H54 (cell line): ENCODE data around the gene OLIG3.

Source experiments
- DNase-seq: peaks from one replicate; pipeline ENCODE4 v3.0.0; 2011; ENCODE audit warnings: low spot score, mixed read lengths; ENCODE audit not compliant: insufficient read length
- FAIRE-seq: peaks from 3 replicates; lab custom pipeline; 2011; peaks lifted over from hg19 to GRCh38; lab: Jason Lieb, UNC
- POLR2A ChIP-seq: IDR thresholded peaks from 2 replicates; pipeline ENCODE4 v1.6.1; 2011; ENCODE audit warnings: low read depth, mild to moderate bottlenecking, low read length

The OLIG3 gene

GRCh38 chr6:137494281-137494987 is at the start of gene OLIG3:
Gene OLIG3 (minus strand): TSS chr6:137494394. CDS start chr6:137494170, 224 bp downstream.
- no peak for TF ChIP-seq POLR2A
- DNase-seq (no peak), FAIRE-seq (no peak)

- FAIRE-seq, result no peak
- no peak for TF ChIP-seq POLR2A
- no peak for DNase-seq
Observed at GRCh38 chr6:137543114-137543513, 48.9 kb upstream of the OLIG3 start.

GRCh38 chr6:137542713-137543112 is 48.5 kb upstream of the OLIG3 start:
- TF ChIP-seq POLR2A, result no peak
- no peak for DNase-seq
- FAIRE-seq, result no peak

GRCh38 chr6:137541534-137542063 is 47.4 kb upstream of the OLIG3 start:
- FAIRE-seq (no peak), DNase-seq (no peak)
- no peak for TF ChIP-seq POLR2A

- no peak for FAIRE-seq
- no peak for DNase-seq
- no peak for TF ChIP-seq POLR2A
Observed at GRCh38 chr6:137536104-137536773, 42.0 kb upstream of the OLIG3 start.

- no peak for TF ChIP-seq POLR2A
- FAIRE-seq (no peak), DNase-seq (no peak)
Observed at GRCh38 chr6:137531376-137532092, 37.3 kb upstream of the OLIG3 start.

GRCh38 chr6:137530404-137530803 is 36.2 kb upstream of the OLIG3 start:
- TF ChIP-seq POLR2A, result no peak
- DNase-seq (no peak), FAIRE-seq (no peak)

GRCh38 chr6:137522831-137523230 is 28.6 kb upstream of the OLIG3 start:
- no peak for FAIRE-seq
- no peak for TF ChIP-seq POLR2A

GRCh38 chr6:137522198-137522798 is 28.1 kb upstream of the OLIG3 start:
- DNase-seq (no peak), FAIRE-seq (no peak)
- TF ChIP-seq POLR2A, result no peak

More at GRCh38 chr6:137522831-137523230, 28.6 kb upstream of the OLIG3 start:
- no peak for DNase-seq

GRCh38 chr6:137520520-137520919 is 26.3 kb upstream of the OLIG3 start:
- no peak for TF ChIP-seq POLR2A
- FAIRE-seq (no peak), DNase-seq (no peak)

GRCh38 chr6:137519629-137520176 is 25.5 kb upstream of the OLIG3 start:
- DNase-seq (no peak), FAIRE-seq (no peak)
- TF ChIP-seq POLR2A, result no peak

- DNase-seq, result no peak
- TF ChIP-seq POLR2A, result no peak
- no peak for FAIRE-seq
Observed at GRCh38 chr6:137518386-137518983, 24.3 kb upstream of the OLIG3 start.

GRCh38 chr6:137514418-137514817 is 20.2 kb upstream of the OLIG3 start:
- no peak for TF ChIP-seq POLR2A

More at GRCh38 chr6:137514418-137514817, 20.2 kb upstream of the OLIG3 start:
- FAIRE-seq, result no peak
- no peak for DNase-seq
